OCI-LY7 (cell line): Measurements from ENCODE around the gene ZNF326.
"Not testable (repeated sequence)": the region's sequence is repeated elsewhere in the genome, so short reads cannot be mapped to it uniquely, and the experiment has no call there.

Source experiments
- CTCF ChIP-seq: fragments of 200-600 bp; sonication (generic); conservative IDR thresholded peaks from 2 replicates; pipeline ENCODE4 v1.5.1; 2014; ENCODE audit warnings: mild to moderate bottlenecking, antibody characterized with exemption, low read length, moderate library complexity, mixed read lengths
- EZH2phosphoT487 ChIP-seq: fragments of 200-600 bp; sonication (generic); IDR thresholded peaks from 2 replicates; pipeline ENCODE4 v1.6.1; 2018; ENCODE audit warnings: low read depth, borderline replicate concordance, mild to moderate bottlenecking, mixed run types, antibody characterized with exemption, low read length, moderate library complexity, mixed read lengths

DNA sequence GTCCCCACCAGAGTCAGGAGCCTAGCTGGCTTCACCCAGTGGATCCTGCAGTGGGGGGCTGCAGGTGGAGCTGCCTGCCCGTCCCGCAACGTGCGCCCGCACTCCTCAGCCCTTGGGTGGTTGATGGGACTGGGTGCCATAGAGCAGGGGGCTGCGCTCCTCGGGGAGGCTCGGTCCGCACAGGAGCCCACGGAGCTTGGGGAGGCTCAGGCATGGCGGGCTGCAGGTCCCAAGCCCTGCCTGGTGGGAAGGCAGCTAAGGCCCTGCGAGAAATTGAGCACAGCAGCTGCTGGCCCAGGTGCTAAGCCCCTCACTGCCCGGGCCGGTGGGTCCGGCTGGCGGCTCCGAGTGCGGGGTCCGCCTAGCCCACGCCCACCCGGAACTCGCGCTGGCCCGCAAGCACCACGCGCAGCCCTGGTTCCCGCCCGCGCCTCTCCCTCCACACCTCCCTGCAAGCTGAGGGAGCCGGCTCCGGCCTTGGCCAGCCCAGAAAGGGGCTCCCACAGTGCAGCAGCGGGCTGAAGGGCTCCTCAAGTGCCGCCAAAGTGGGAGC is 10.3 kb upstream of the ZNF326 start:
- TF ChIP-seq CTCF, EZH2phosphoT487: not testable (repeated sequence)
